ENCODE data around the gene OR13H1.
"Not testable (repeated sequence)": the region's sequence is repeated elsewhere in the genome, so short reads cannot be mapped to it uniquely, and the experiment has no call there.

Gene OR13H1, protein sequence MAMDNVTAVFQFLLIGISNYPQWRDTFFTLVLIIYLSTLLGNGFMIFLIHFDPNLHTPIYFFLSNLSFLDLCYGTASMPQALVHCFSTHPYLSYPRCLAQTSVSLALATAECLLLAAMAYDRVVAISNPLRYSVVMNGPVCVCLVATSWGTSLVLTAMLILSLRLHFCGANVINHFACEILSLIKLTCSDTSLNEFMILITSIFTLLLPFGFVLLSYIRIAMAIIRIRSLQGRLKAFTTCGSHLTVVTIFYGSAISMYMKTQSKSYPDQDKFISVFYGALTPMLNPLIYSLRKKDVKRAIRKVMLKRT

DNA sequence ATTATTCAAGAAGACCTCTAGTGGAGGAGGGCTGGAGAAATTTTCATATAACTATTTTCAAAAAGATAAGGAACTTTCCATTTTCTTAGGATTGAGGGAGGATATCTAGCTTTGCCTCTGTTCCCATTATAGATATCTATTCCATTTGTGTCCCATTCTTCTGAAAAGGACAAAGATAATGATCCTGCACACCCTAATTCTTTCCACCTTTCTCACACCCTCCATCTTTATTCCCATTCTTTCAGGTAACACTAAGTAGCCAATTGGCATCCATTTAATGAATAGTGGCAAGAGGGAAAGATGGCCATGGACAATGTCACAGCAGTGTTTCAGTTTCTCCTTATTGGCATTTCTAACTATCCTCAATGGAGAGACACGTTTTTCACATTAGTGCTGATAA, at the start of gene OR13H1:
OR13H1 (plus strand) TSS at position 301 of the 400 bp plus-strand sequence; CDS start at position 301, 0 bp downstream.
- no peak for DNase-seq

DNA sequence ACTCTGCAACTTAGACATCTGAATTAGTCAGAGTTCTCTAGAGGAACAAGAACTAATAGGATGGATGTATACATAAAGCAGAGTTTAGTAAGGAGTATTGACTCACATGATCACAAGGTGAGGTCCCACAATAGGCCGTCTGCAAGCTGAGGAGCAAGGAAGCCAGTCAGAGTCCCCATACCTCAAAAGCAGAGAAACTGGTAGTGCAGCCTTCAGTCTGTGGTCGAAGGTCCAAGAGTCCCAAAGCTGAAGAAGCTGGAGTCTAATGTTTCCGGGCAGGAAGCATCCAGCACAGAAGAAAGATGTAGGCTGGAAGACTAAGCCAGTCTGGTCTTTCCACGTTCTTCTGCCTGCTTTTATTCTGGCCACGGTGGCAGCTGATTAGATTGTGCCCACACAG, 42.3 kb upstream of the OR13H1 start:
- not testable (repeated sequence) for DNase-seq

DNA sequence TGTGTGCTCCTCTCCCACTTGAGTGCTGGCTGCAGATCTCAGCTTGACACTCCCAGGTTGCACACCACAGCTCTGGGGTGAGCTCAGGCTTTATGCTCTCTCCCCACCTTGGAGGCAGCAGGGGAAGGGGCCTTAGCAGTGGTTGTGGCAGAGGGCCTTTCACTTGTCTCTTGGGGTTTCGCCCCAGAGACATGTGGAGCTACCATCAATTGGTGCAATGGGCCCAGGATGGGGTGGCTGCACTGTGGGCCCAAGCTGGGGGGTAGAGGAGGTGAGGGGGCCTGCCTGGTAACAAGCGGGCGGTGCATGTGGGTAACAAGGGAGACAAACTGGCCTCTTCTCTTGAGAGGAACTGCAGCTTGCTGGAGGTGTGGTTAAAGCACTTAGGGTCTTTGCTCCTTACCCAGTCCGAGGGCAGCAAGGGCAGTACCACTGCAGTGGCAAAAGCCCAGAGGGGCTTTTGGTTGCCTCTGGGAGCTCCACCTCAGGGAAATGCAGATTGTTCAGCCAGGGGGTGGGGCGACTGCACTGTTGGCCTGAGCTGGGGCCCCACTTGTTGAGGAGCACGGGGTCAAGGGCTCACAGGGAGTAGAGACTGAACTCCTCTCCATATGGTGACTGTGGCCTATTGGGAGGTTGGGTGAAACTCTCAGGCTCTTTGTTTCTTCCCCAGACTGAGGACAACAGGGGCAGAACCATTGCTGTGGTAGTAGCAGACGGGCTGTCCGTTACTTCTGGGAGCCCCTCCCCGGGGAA, 30.5 kb upstream of the OR13H1 start:
- DNase-seq = no peak

DNA sequence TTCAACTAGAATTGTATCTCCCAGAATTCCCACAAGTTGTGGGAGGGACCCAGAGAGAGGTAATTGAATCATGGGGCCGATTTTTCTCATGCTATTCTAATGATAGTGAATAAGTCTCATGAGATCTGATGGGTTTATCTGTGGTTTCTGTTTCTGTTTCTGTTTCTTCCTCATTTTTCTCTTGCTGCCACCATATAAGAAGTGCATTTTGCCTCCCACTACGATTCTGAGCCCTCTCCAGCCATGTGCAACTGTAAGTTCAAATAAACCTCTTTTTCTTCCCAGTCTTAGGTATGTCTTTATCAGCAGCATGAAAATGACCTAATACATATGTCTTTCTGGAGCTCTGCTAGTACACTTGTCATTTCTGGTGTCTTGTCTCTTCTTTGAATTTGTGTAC, 22.1 kb upstream of the OR13H1 start:
- no peak for DNase-seq

DNA sequence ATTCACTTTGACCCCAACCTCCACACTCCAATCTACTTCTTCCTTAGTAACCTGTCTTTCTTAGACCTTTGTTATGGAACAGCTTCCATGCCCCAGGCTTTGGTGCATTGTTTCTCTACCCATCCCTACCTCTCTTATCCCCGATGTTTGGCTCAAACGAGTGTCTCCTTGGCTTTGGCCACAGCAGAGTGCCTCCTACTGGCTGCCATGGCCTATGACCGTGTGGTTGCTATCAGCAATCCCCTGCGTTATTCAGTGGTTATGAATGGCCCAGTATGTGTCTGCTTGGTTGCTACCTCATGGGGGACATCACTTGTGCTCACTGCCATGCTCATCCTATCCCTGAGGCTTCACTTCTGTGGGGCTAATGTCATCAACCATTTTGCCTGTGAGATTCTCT, 344 bp downstream of the OR13H1 start:
- DNase-seq = no peak

DNA sequence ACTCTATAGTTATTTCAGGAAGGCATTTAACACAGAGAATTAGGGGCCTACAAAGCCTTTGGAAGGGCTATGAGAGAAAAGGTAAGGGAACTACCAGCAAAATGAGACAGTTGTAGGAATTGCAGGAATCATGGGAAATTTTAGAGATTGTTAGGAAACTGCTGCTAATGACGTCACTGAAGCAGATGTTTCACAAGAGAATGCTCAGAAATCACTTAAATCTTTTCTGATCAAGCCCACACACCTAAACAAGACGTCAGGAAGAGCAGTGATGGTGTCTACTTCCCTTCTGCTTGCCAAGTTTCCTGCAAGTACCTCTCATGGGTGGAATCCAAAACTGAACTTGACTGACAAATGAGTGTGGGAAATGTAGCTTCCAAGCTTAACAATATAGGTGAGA, 5.1 kb downstream of the OR13H1 start:
- no peak for DNase-seq

DNA sequence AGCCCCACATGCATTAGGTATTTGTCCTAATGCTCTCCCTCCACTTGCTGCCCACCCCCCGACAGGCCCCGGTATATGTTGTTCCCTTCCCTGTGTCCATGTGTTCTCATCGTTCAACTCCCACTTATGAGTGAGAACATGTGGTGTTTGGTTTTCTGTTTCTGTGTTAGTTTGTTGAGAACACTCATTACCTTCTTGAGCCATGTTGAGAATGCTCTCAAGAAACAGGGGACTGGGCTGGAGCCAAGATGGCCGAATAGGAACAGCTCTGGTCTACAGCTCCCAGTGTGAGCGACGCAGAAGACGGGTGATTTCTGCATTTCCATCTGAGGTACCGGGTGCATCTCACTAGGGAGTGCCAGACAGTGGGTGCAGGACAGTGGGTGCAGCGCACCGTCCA, 8.6 kb downstream of the OR13H1 start:
- DNase-seq = not testable (repeated sequence)

DNA sequence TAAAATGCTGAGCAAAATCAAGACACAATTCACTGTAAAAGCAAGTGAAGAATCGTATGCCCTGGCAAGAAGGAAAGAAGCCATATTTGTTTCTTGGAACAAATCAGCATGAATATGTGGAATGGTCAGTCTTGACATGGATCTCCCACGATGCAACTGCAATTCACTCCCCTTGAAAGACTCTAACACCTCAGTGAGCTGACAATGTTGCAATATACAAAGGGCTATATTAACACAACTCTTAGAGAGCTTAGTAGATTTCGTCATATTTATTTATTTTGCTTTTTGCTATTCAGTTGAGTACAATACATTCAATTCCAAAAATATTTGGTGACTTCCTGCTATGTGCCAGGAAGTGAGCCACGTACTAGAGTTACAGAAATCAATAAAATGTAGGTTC, 14.7 kb downstream of the OR13H1 start:
- no peak for DNase-seq

DNA sequence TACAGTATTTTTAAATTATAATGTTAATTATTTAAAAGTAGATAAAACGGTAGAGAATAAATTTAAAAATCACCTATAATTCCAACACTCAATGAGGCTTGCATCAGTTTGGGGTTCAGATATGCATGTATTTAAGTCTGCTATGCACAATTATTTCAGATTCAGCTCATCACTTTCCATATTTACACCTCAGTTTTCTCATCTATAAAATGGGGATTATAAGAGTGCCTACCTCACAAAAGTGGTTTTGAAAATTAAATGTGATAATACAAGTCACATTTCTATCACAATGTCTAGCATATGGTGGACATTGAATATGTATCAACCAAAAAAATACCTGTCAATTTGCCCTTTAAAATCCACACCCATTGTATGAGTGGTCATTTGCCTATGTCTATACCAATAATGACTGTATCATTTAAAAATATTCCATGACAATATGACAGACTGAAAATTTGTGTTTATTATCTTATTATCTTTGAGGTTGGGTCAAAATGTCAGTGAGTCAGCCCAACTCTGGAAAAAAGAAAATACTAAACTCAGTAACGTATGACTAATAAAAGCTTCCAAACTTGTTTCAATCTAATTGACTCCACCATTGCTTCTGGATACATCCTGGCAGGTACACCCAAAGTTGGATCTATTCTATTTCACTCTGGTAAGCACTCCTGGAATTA, 20.8 kb downstream of the OR13H1 start:
- DNase-seq = no peak

DNA sequence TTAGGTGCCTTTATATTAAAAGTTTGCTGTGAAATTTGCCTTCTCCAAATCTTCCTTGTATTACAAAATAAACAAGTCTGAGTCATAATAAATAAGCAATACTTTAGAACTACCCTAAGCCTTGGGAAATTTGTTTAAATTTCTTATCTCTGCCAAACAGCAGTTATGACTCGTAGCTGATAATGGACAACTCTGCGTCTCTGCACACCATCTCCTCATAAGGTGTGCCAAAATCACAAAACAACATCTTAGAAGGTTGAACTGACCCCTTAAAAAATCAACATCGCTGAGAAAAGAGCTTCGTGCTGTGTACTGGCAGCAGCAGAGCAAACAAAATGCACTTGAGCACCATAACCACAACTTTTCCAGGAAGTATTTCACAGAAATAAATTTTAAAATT, 22.0 kb downstream of the OR13H1 start:
- DNase-seq = no peak

DNA sequence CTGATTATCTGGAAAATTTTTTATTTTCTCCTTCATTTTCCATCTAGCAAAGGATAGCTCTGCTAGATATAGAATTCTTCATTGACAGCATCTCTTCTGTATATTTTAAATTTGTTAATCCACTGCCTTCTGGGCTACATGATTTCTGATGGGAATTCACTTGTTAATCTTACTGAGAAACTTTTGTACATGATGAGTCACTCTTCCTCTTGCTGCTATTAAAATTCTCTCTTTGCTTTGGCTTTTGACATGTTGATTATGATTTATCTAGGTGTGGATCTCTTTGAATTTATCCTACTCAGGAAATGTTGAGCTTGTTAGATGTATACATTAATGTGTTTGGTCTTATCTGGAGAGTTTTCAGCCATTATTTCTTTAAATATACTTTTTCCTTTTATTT, 27.5 kb downstream of the OR13H1 start:
- DNase-seq = no peak

DNA sequence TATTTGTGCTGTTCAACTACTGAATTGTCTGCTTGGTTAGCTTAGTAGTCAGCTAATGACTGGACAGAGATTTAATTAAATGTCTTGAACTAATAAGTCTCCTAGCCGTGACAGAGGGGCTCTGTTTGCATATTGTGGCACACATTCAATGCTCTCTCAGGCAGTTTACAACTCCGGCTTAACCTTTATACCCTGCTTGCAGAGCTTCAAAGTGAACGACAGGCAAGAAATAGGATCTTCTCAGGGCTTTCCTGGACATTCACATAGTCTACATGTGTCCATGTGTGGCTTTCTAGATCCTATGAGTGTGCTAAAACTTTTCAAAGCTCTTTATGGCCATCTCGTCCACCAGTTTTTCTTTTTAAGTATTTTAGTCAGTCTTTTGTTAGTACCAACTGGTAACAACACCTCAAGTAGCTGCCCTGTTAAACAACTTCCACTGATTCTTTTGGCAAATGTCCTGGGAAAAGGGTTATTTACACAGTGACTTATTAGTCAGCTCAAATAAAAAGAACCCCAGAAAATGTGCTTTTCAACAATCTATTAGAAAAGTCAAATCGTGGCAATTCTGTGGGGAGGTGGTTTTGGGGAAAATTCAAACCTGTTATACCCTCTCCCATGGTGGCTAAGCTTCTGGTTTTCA, 28.6 kb downstream of the OR13H1 start:
- DNase-seq = no peak

DNA sequence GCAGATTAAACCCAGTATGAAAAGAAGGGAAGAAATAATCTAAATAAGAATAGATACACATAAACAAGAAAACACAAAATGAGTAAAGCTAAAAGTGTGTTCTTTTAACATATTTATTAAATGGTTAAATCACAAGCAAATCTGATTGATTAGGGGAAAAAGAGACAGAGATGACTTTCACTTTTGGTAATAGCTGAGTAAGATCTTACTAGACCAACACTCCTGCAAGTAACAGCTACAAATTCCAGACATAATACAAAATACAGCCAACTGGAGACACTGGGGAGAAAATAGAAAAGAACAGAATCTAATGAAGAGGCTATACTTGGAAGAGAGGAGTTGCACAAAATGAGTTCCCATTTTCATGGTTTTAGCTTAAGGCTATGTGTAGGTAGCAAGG, 33.5 kb downstream of the OR13H1 start:
- DNase-seq = no peak

DNA sequence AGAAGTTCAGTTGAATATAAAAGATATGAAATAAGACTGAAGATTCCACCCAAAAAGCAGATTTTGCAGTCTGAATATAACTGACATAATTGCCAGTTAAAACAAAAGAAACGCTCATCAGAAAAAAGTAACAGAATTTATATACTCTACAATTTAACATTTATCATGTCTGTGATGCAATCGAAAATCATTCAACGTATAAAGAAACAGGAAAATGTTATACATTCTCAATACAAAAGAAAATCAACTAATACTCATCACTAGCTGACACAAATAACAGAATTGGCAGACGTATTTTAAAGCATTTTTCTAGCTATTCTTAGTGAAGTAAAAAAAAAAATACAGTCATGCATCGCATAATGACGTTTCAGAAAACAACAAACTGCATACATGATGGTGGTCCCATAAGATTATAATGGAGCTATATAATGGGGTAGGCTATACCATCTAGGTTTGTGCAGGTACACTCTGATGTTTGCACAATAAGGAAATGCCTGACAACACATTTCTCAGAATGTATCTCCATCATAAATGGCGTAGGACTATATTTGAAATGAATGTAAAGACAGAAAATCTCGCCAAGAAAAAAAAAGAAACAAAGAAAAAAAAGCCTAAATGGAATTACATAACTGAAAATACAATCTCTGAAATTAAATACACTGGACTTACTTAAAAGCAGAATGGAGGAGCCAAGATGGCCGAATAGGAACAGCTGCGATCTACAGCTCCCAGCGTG, 34.3 kb downstream of the OR13H1 start:
- DNase-seq = no peak

DNA sequence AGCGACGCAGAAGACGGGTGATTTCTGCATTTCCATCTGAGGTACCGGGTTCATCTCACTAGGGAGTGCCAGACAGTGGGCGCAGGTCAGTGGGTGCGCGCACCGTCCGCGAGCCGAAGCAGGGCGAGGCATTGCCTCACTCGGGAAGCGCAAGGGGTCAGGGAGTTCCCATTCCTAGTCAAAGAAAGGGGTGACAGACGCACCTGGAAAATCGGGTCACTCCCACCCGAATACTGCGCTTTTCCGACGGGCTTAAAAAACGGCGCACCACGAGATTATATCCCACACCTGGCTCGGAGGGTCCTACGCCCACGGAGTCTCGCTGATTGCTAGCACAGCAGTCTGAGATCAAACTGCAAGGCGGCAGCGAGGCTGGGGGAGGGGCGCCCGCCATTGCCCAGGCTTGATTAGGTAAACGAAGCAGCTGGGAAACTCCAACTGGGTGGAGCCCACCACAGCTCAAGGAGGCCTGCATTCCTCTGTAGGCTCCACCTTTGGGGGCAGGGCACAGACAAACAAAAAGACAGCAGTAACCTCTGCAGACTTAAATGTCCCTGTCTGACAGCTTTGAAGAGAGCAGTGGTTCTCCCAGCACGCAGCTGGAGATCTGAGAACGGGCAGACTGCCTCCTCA, 35.0 kb downstream of the OR13H1 start:
- not testable (repeated sequence) for DNase-seq

DNA sequence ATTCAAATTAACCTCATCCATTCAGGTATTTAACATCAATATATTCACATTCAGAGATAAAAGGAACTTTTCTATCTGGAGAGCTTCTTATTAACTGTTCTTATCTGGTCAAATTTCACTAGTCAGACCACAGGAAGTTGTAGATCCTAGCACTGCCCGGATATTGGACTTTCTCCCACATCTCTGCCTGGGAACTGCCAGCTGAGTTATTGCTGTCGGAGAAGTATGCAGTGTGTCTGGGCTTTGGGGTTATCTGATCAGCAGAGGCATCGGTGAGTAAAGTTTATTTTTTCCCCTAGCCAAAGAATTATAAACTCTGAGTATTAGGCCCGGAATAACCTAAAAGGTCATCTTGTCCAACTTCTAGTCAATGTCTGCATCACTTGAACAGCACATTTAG, 45.1 kb downstream of the OR13H1 start:
- DNase-seq = no peak
